Measurements from ENCODE around the gene ANKDD1A.

Gene ANKDD1A

GRCh38 chr15:64911311-64912186 is at the start of gene ANKDD1A:
TSS of gene ANKDD1A (plus strand) at chr15:64911902. CDS start at chr15:64911931, 29 bp downstream.
- DNase-seq: peak in 33 of 56 donors; percentile 18 to 75 (median 48)

GRCh38 chr15:64861960-64862359 is 49.7 kb upstream of the ANKDD1A start:
- DNase-seq: no peak

DNA sequence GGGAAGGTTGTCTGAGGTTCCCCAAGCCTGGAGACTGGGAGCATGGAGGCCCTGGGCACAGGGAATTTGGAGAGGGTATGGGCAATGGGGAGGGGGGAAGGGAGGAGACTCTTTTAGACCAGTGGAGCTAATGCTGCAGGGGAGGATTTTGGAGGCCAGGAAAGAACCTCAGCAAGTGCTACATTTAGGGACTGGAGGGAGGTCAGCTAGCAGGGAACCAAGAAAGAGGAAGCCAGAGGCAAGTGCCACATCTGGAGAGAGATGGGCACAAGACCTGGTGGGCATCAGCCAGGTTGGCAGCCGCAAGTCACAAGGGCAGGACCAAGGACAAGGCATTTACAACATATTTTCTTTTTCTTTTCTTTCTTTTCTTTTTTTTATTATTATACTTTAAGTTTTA is 49.3 kb upstream of the ANKDD1A start:
- DNase-seq: no peak

GRCh38 chr15:64864068-64864467 is 47.6 kb upstream of the ANKDD1A start:
- peak in 5 of 56 donors; percentile 10 to 51 (median 32) for DNase-seq

GRCh38 chr15:64865126-64865997 is 46.3 kb upstream of the ANKDD1A start:
- no peak for DNase-seq

GRCh38 chr15:64865998-64866520 is 45.6 kb upstream of the ANKDD1A start:
- DNase-seq: peak in 22 of 56 donors; percentile 20 to 55 (median 36)

DNA sequence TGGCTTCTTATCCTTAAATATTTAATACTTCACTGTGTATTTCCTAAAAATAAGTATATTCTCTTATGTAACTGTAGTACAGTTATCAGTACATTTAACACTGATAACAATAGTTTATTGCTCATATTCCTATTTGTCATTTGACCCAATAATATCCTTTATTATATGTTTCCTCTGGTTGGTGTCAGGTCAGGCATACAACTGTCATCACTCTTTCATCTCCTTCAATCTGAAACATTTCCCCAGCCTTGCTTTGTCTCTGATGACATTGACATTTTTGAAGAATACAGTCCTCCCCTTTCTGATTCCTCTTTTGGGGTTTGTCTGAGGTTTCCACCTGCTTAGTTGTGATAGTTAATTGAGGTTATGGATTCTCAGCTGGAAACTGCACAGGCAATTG is 42.2 kb upstream of the ANKDD1A start:
- no peak for DNase-seq

GRCh38 chr15:64870353-64870752 is 41.3 kb upstream of the ANKDD1A start:
- DNase-seq: no peak

GRCh38 chr15:64875641-64876223 is 36.0 kb upstream of the ANKDD1A start:
- no peak for DNase-seq

DNA sequence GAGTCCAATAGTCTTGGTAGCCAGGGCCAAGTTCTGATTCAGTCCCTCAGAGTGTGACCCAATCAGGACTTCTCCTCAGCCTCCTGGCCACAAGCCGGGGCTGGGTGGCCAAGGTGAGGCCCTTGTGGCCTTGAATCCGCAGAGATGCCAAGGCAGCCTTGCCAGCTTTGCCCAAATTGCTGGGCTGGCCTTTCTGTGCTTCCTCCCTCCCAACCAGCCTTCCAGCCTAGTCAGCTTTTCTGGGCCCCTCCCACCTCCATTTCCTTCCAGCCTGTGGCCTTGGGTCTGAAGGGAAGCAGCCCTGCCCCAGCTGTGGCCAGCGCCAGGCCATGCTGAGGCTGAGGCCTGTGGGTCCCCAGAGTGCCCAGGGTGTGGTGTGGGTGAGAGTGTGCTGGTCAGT is 34.3 kb upstream of the ANKDD1A start:
- DNase-seq: peak in 43 of 56 donors; percentile 15 to 76 (median 55)

DNA sequence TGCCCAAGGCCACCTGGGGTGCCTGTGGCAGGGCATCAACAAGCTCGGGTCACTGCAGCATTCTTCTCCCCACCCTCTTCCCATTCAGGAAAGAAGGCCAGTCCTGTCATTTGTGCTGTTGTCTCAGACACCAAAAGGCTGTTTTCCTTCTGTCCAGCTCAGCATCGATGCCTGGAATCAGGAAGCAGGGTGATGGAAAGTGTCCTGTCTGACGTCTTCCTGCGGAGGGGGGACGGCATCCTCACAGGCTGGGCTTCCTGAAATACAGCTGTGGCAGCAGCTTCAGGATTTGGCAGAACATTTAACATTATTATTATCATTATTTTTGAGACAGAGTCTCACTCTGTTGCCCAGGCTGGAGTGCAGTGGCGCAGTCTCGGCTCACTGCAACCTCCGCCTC is 33.0 kb upstream of the ANKDD1A start:
- no peak for DNase-seq

DNA sequence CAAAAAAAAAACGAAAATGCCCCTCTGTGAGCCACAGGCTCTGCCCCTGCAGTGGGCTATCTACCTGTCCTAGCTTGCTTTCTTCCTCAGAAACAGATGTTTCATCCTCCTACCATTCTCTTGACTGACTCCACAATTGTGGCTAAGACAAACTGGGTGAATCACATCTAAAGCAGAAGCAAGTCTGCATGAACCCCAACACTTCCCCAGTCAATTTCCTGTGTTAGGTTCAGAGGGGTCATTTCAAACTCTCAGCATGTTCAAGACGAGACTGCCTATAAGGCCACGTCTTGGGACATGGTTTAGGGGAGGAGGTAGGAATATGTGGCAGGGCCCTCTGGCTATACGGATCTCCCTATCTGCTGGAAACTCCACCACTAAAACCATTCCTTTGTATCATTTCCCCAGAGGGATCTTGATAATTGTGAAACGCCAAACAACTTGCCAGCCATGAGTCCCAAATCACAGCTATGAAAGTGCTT is 28.6 kb upstream of the ANKDD1A start:
- peak in 1 of 56 donors; percentile 25 for DNase-seq

DNA sequence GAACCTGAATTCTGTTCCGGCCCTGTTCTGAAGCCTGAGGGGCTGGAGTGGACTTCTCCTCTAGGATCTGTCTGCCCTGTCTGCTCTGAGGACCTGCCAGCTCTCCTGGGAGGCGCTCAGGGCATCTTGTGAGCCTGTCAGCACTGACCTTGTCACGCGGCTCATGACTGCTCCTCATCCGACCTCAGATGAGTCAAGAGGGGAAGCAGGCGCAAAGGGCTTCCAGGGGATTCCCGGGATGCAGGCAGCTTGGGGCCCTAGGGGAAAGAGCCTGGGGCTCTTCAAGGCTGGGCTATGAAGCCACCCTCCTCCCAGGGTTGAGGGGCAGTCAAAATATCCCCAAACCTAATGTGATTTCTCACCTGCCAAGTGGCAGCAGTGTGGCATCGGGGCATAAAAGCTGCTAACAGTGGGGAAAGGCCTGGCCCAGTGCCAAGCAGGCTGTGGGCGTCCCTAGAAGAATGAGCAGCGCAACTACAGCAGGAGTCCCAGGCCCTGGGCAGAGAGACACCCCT is 27.6 kb upstream of the ANKDD1A start:
- peak in 14 of 56 donors; percentile 14 to 53 (median 30) for DNase-seq

DNA sequence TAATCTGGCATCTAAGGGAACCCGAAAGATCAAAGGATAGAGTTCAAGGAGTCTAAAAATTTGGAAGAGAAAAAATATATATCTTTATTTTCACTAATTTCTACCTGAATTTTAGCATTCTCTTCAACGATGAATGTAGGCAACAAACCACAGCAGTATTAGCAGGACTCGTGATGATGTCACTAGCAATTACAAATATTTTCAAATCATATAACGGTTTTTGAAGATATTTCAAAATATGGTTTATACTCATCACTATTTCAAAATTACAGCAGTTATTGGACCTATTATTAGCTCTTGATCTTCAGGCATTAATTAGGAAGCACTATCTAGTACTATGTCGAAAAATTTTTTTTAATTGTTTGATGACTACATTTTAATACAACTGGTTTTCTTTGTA is 27.0 kb upstream of the ANKDD1A start:
- DNase-seq: no peak

DNA sequence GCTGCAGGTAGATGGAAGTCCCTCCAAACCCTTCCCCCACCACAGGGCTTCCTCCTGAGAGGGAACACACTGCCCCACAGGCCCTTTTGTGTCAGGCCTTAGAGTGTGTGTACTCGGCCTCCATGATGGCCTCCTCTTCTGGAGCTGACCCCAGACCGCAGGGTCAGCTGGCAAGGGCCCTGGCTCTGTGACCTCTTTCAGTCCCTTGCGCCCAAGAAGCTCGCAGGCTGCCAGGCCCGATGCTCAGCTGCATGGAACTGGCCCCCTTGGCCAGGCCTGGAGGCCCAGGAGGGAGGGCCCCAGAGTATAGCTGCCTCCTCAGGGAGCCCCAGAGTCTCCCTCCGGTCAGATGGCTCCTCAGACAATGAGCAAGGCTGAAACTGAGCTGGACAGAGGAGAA is 23.4 kb upstream of the ANKDD1A start:
- DNase-seq: no peak

- no peak for DNase-seq
Measured at GRCh38 chr15:64891561-64891960, 20.1 kb upstream of the ANKDD1A start.

DNA sequence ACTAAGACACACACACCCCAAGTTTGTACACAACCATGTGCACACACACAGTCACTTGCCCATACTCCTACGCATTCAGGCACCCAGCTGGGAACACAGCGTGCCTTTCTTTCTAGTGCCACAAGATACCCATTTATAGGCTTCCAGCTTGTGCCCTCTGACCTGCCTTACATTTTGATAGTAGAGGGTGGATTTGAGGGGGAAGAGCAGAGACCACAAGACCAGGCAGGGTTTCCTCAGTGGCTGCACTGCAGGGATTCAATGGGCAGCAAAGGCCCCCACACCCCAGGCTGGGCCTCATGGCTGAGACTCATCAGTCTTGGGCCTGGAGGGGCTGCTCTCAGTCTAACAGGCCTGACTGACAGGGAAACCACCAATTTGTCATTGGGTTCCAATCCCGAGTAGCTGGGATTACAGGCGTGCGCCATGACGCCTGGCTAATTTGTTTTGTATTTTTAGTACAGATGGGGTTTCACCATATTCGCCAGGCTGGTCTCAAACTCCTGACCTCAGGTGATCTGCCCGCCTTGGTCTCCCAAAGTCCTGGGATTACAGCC is 18.8 kb upstream of the ANKDD1A start:
- peak in 1 of 56 donors; percentile 19 for DNase-seq

- peak; percentile 33 to 90 (median 76) for DNase-seq
Measured at GRCh38 chr15:64893481-64894394, 18.0 kb upstream of the ANKDD1A start.

DNA sequence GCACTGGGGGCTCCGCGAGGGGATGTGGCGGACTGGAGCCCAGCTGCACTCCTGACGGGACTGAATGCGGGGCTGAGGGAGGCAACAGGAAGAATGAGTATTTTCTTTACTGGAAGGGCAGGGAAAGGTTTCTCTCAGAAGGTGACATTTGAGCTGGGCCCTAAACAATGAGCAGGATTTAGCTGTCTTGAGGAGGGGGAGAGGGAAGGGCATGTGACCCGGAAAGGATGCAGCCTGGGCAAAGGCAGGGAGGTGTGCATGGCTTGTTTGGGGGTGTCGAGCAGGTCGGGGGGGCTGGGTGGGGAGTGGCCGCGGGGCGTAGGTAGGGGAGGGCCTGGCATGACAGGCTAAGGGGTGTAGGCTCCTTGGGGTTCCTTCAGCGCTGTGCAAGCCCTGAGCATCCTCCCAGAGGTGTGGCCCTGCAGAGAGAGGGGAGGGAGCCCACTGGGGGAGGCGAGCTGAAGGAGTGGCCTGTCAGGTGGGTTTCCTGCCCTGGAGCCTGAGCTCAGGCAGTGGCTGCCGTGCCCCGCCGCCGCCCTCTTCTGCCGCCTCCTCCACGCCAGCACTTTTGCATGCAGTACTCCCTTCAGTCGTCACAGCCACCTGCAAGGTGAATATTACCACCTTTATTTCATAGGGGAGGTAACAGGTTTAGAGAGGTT is 17.2 kb upstream of the ANKDD1A start:
- no peak for DNase-seq

All from amygdala (tissue), 56 donors.